IPS-18a (cell line): Measurements from ENCODE around the gene UBR4.
"Not testable (repeated sequence)": the region's sequence is repeated elsewhere in the genome, so short reads cannot be mapped to it uniquely, and the experiment has no call there.

Experiments used
- H3K27ac ChIP-seq: one replicate; pipeline ENCODE4 v1.5.1; 2013; ENCODE audit warnings: low read length
- H3K27me3 ChIP-seq: one replicate; pipeline ENCODE4 v1.6.1; 2013; ENCODE audit warnings: mild to moderate bottlenecking, low read length; ENCODE audit not compliant: control insufficient read depth, insufficient read depth
- H3K36me3 ChIP-seq: one replicate; pipeline ENCODE4 v1.6.1; 2013; ENCODE audit warnings: low read depth, low read length; ENCODE audit not compliant: control insufficient read depth
- H3K4me1 ChIP-seq: one replicate; pipeline ENCODE4 v1.6.1; 2013; ENCODE audit warnings: low read depth, low read length; ENCODE audit not compliant: control insufficient read depth
- H3K4me3 ChIP-seq: one replicate; pipeline ENCODE4 v1.5.1; 2013; ENCODE audit warnings: low read length
- H3K9ac ChIP-seq: one replicate; pipeline ENCODE4 v1.6.1; 2013; ENCODE audit warnings: mild to moderate bottlenecking, low read length, moderate library complexity
- H3K9me3 ChIP-seq: one replicate; pipeline ENCODE4 v1.6.1; 2013; ENCODE audit warnings: low read depth, low read length; ENCODE audit not compliant: control insufficient read depth

UBR4 gene

GRCh38 chr1:19180265-19180657 lies 29.8 kb downstream of the UBR4 start:
- not testable (repeated sequence) for H3K9me3 ChIP-seq, H3K9ac ChIP-seq, H3K27ac ChIP-seq, H3K27me3 ChIP-seq, H3K4me3 ChIP-seq, H3K4me1 ChIP-seq
- H3K36me3 ChIP-seq: peaks cover 90% of the 10 kb centered on the region

- H3K27me3 ChIP-seq: no peaks in the 10 kb centered on the region
- H3K9ac ChIP-seq: no peak overlapping the region
- H3K4me3 ChIP-seq: no peak overlapping the region
- H3K36me3 ChIP-seq: peaks cover 90% of the 10 kb centered on the region
- H3K9me3 ChIP-seq: no peaks in the 10 kb centered on the region
- no peak overlapping the region for H3K27ac ChIP-seq
- H3K4me1 ChIP-seq: no peaks in the 10 kb centered on the region
Observed at GRCh38 chr1:19179597-19180264, 30.3 kb downstream of the UBR4 start.

GRCh38 chr1:19178734-19179398 lies 31.2 kb downstream of the UBR4 start:
- H3K4me1 ChIP-seq: no peaks in the 10 kb centered on the region
- H3K4me3 ChIP-seq: no peak overlapping the region
- H3K9me3 ChIP-seq: no peaks in the 10 kb centered on the region
- H3K27me3 ChIP-seq: no peaks in the 10 kb centered on the region
- H3K27ac ChIP-seq: no peak overlapping the region
- H3K36me3 ChIP-seq: peaks cover 90% of the 10 kb centered on the region
- H3K9ac ChIP-seq: no peak overlapping the region

GRCh38 chr1:19177811-19178210 lies 32.3 kb downstream of the UBR4 start:
- peaks cover 90% of the 10 kb centered on the region for H3K36me3 ChIP-seq
- H3K4me1 ChIP-seq: no peaks in the 10 kb centered on the region
- H3K4me3 ChIP-seq: no peak overlapping the region
- H3K9ac ChIP-seq: no peak overlapping the region
- H3K27me3 ChIP-seq: no peaks in the 10 kb centered on the region
- H3K27ac ChIP-seq: no peak overlapping the region
- no peaks in the 10 kb centered on the region for H3K9me3 ChIP-seq

GRCh38 chr1:19169642-19170041 lies 40.4 kb downstream of the UBR4 start:
- Histone ChIP-seq H3K9ac (no peak overlapping the region), H3K4me3 (no peak overlapping the region), H3K36me3 (peaks cover 96% of the 10 kb centered on the region), H3K4me1 (no peaks in the 10 kb centered on the region), H3K27ac (no peak overlapping the region), H3K27me3 (no peaks in the 10 kb centered on the region), H3K9me3 (no peaks in the 10 kb centered on the region)

GRCh38 chr1:19167140-19167539 lies 42.9 kb downstream of the UBR4 start:
- Histone ChIP-seq H3K4me3 (no peak overlapping the region), H3K9me3 (no peaks in the 10 kb centered on the region)

GRCh38 chr1:19166066-19166465 lies 44.0 kb downstream of the UBR4 start:
- Histone ChIP-seq H3K27ac (no peak overlapping the region), H3K27me3 (no peaks in the 10 kb centered on the region), H3K4me1 (no peaks in the 10 kb centered on the region), H3K9ac (no peak overlapping the region), H3K36me3 (peaks cover 99% of the 10 kb centered on the region), H3K4me3 (no peak overlapping the region), H3K9me3 (no peaks in the 10 kb centered on the region)

More at GRCh38 chr1:19167140-19167539, 42.9 kb downstream of the UBR4 start:
- Histone ChIP-seq H3K27me3 (no peaks in the 10 kb centered on the region), H3K27ac (no peak overlapping the region), H3K9ac (no peak overlapping the region), H3K36me3 (peaks cover 99% of the 10 kb centered on the region), H3K4me1 (no peaks in the 10 kb centered on the region)

GRCh38 chr1:19165501-19165900 lies 44.6 kb downstream of the UBR4 start:
- Histone ChIP-seq H3K27ac (no peak overlapping the region), H3K4me3 (no peak overlapping the region), H3K4me1 (no peaks in the 10 kb centered on the region), H3K9me3 (no peaks in the 10 kb centered on the region), H3K36me3 (peaks cover 99% of the 10 kb centered on the region), H3K9ac (no peak overlapping the region), H3K27me3 (no peaks in the 10 kb centered on the region)

GRCh38 chr1:19164274-19165015 lies 45.6 kb downstream of the UBR4 start:
- Histone ChIP-seq H3K27ac (no peak overlapping the region), H3K4me1 (no peaks in the 10 kb centered on the region), H3K36me3 (peaks cover 99% of the 10 kb centered on the region), H3K27me3 (no peaks in the 10 kb centered on the region), H3K4me3 (no peak overlapping the region), H3K9ac (no peak overlapping the region), H3K9me3 (no peaks in the 10 kb centered on the region)

GRCh38 chr1:19163261-19163660 lies 46.8 kb downstream of the UBR4 start:
- no peak overlapping the region for H3K27ac ChIP-seq
- peaks cover 100% of the 10 kb centered on the region for H3K36me3 ChIP-seq
- no peak overlapping the region for H3K4me3 ChIP-seq
- H3K9me3 ChIP-seq: no peaks in the 10 kb centered on the region
- H3K4me1 ChIP-seq: no peaks in the 10 kb centered on the region
- no peaks in the 10 kb centered on the region for H3K27me3 ChIP-seq
- H3K9ac ChIP-seq: no peak overlapping the region

- Histone ChIP-seq H3K36me3 (peaks cover 100% of the 10 kb centered on the region), H3K4me1 (no peaks in the 10 kb centered on the region), H3K27me3 (no peaks in the 10 kb centered on the region), H3K9me3 (no peaks in the 10 kb centered on the region), H3K27ac (no peak overlapping the region), H3K9ac (no peak overlapping the region), H3K4me3 (no peak overlapping the region)
Observed at GRCh38 chr1:19160831-19161230, 49.2 kb downstream of the UBR4 start.
